ENCODE results near the gene TP53INP2.

TP53INP2 gene

GRCh38 chr20:34753706-34754461, 49.7 kb downstream of the TP53INP2 start:
- H3K79me2 ChIP-seq (ENCODE audit: insufficient read depth, low read length), result no peaks in the 10 kb centered on the region
- no peak overlapping the region for H3K27ac ChIP-seq (ENCODE audit: low read length)
- no peak overlapping the region for H3K4me2 ChIP-seq (ENCODE audit: insufficient read depth, low read length)
- H3K9ac ChIP-seq (ENCODE audit: low read depth, low read length), result no peak overlapping the region
- H2AFZ ChIP-seq (ENCODE audit: low read depth, low read length), result no peak overlapping the region
- peaks cover 86% of the 10 kb centered on the region for H3K36me3 ChIP-seq (ENCODE audit: insufficient read depth, low read length)
- no peak overlapping the region for H3K4me3 ChIP-seq (ENCODE audit: low read depth in 1 of 2, low read length in 2 of 2)
- no peaks in the 10 kb centered on the region for H3K9me3 ChIP-seq (ENCODE audit: insufficient read depth, low read length, severe bottlenecking)
- TF ChIP-seq EZH2 (IDR thresholded peaks at IDR 0.05; ENCODE audit: borderline replicate concordance, low read depth, low read length, severe bottlenecking), result no peak
- TF ChIP-seq CTCF (IDR thresholded peaks at IDR 0.05; ENCODE audit: borderline replicate concordance, extremely low read depth, low read length, poor library complexity, severe bottlenecking), result no peak
- DNase-seq (no peak), ATAC-seq (ENCODE audit: insufficient read depth, low read depth) (no peak)
- no peaks in the 10 kb centered on the region for H3K4me1 ChIP-seq (ENCODE audit: insufficient read depth, low read length)
- peaks cover 8% of the 10 kb centered on the region; the same call in 1 of the 2 replicates for H4K20me1 ChIP-seq (ENCODE audit: insufficient read depth, low read length)
- H3K27me3 ChIP-seq (ENCODE audit: insufficient read depth, low read length, poor library complexity), result no peaks in the 10 kb centered on the region

GRCh38 chr20:34754611-34755010, 50.5 kb downstream of the TP53INP2 start:
- no peaks in the 10 kb centered on the region for H3K27me3 ChIP-seq (ENCODE audit: insufficient read depth, low read length, poor library complexity)
- TF ChIP-seq EZH2 (IDR thresholded peaks at IDR 0.05; ENCODE audit: borderline replicate concordance, low read depth, low read length, severe bottlenecking) (no peak), CTCF (IDR thresholded peaks at IDR 0.05; ENCODE audit: borderline replicate concordance, extremely low read depth, low read length, poor library complexity, severe bottlenecking) (no peak)
- H3K27ac ChIP-seq (ENCODE audit: low read length), result no peak overlapping the region
- DNase-seq (no peak), ATAC-seq (ENCODE audit: insufficient read depth, low read depth) (no peak)
- no peak overlapping the region for H2AFZ ChIP-seq (ENCODE audit: low read depth, low read length)
- peaks cover 8% of the 10 kb centered on the region; the same call in 1 of the 2 replicates for H4K20me1 ChIP-seq (ENCODE audit: insufficient read depth, low read length)
- H3K4me2 ChIP-seq (ENCODE audit: insufficient read depth, low read length), result no peak overlapping the region
- H3K9me3 ChIP-seq (ENCODE audit: insufficient read depth, low read length, severe bottlenecking), result no peaks in the 10 kb centered on the region
- H3K79me2 ChIP-seq (ENCODE audit: insufficient read depth, low read length), result no peaks in the 10 kb centered on the region
- no peak overlapping the region for H3K4me3 ChIP-seq (ENCODE audit: low read depth in 1 of 2, low read length in 2 of 2)
- no peaks in the 10 kb centered on the region for H3K4me1 ChIP-seq (ENCODE audit: insufficient read depth, low read length)
- peaks cover 86% of the 10 kb centered on the region for H3K36me3 ChIP-seq (ENCODE audit: insufficient read depth, low read length)
- H3K9ac ChIP-seq (ENCODE audit: low read depth, low read length), result no peak overlapping the region

- Histone ChIP-seq H3K27ac (ENCODE audit: low read length) (no peak overlapping the region), H3K9ac (ENCODE audit: low read depth, low read length) (no peak overlapping the region), H3K4me2 (ENCODE audit: insufficient read depth, low read length) (no peak overlapping the region), H2AFZ (ENCODE audit: low read depth, low read length) (no peak overlapping the region), H3K27me3 (ENCODE audit: insufficient read depth, low read length, poor library complexity) (no peaks in the 10 kb centered on the region), H4K20me1 (ENCODE audit: insufficient read depth, low read length) (peaks cover 5% of the 10 kb centered on the region; the same call in 1 of the 2 replicates), H3K4me1 (ENCODE audit: insufficient read depth, low read length) (no peaks in the 10 kb centered on the region), H3K36me3 (ENCODE audit: insufficient read depth, low read length) (peaks cover 86% of the 10 kb centered on the region), H3K4me3 (ENCODE audit: low read depth in 1 of 2, low read length in 2 of 2) (no peak overlapping the region), H3K79me2 (ENCODE audit: insufficient read depth, low read length) (no peaks in the 10 kb centered on the region), H3K9me3 (ENCODE audit: insufficient read depth, low read length, severe bottlenecking) (no peaks in the 10 kb centered on the region)
- TF ChIP-seq CTCF (IDR thresholded peaks at IDR 0.05; ENCODE audit: borderline replicate concordance, extremely low read depth, low read length, poor library complexity, severe bottlenecking) (no peak), EZH2 (IDR thresholded peaks at IDR 0.05; ENCODE audit: borderline replicate concordance, low read depth, low read length, severe bottlenecking) (no peak)
- no peak for DNase-seq
- ATAC-seq (ENCODE audit: insufficient read depth, low read depth), result no peak
Measured at GRCh38 chr20:34755367-34755766, 51.2 kb downstream of the TP53INP2 start.

Data from DND-41 (cell line).